ENCODE measurements around the gene ADARB1.

Gene ADARB1

DNA sequence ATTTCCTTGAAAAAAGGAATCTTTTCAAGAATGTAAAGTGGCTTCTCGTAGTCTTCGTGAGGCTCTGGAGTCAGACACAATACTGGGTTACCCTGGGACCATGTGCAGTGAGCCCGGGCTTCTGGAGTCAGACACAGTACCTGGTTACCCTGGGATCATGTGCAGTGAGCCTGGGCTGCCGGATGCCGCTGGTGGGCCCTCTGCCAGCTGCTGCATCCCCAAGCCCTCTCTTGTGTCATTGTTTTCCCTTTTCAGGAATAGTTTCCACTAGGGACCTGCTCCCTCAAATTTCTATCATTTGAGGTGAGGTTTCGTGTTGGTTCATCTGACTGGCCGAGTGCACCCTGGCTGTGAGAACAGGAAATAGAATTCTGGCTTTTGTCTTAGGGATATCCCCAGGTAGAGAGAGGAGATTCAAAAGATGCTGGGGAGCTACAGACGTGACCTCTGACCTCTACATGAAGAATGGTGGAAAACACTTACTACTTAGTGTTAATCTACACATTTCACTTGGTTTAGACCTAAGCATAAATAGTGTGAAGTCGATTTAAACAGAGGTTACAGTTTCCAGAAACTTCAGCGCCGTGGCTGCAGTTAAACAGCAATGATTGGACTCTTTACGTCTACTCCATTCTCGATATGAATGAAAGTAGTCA is 10.6 kb downstream of the ADARB1 start:
- TF ChIP-seq, protein P1, sequence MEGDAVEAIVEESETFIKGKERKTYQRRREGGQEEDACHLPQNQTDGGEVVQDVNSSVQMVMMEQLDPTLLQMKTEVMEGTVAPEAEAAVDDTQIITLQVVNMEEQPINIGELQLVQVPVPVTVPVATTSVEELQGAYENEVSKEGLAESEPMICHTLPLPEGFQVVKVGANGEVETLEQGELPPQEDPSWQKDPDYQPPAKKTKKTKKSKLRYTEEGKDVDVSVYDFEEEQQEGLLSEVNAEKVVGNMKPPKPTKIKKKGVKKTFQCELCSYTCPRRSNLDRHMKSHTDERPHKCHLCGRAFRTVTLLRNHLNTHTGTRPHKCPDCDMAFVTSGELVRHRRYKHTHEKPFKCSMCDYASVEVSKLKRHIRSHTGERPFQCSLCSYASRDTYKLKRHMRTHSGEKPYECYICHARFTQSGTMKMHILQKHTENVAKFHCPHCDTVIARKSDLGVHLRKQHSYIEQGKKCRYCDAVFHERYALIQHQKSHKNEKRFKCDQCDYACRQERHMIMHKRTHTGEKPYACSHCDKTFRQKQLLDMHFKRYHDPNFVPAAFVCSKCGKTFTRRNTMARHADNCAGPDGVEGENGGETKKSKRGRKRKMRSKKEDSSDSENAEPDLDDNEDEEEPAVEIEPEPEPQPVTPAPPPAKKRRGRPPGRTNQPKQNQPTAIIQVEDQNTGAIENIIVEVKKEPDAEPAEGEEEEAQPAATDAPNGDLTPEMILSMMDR (IDR thresholded peaks at IDR 0.05): no peak

- TF ChIP-seq, protein P1 (IDR thresholded peaks at IDR 0.05): no peak
Observed at GRCh38 chr21:45085700-45086099, 11.3 kb downstream of the ADARB1 start.

GRCh38 chr21:45086337-45086958 is 12.1 kb downstream of the ADARB1 start:
- TF ChIP-seq, protein P1 (IDR thresholded peaks at IDR 0.05): no peak

GRCh38 chr21:45087022-45087823 is 12.8 kb downstream of the ADARB1 start:
- TF ChIP-seq, protein P1 (IDR thresholded peaks at IDR 0.05): no peak

DNA sequence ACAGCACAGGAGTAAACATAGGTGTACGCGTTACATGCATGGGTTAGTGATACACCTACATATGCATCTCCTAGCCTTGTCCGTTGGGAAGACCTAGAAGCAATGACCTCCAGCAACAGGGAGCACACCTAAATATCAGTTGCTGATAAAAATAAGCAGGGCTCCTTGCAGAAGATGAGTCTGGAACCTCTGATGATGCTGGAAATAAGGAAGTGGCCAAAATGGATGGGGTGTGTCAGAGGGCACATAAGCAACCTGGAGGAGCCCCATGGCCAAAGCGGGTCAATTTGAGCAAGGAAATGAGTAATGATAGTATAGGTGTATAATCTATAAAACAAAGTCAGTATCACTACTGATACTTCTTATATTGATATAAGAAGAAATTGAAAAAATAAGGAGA is 13.7 kb downstream of the ADARB1 start:
- TF ChIP-seq, protein P1 (IDR thresholded peaks at IDR 0.05): no peak

DNA sequence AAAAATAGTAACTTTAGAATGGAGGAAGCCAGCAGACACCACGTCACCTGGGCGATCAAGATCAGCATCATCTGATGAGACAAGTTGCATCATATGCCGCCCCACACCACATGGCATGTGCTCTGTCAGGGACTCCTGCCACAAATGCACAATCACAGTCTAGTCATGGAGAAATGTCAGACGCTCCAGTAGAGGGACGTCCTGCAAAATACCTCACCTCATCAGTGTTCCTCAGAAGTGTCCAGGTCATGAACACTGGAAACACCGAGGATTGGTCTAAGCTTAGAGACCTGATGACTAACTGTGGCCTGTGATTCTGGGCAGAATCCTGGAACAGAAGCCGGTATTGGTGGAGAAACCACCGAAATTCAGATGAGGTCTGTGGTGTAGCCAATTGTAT is 14.3 kb downstream of the ADARB1 start:
- TF ChIP-seq, protein P1 (IDR thresholded peaks at IDR 0.05): no peak

DNA sequence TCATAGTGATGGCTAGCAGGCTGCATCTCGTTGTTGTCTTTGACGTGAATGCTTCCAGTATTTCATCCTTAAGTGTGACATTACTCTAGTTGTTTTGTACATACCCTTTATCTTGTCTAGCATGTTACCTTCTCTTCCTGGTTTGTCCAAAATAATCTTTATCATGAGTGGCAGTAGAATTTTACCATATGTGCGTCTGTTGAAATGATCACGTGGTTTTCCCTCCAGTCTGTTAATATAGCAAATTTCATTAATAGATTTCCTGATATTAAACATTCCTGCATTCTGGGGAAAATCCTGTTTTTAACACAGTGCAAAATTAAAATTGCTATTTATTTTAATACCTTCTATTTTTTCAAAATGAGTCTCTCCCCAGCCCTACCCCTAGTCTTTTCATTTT is 15.6 kb downstream of the ADARB1 start:
- TF ChIP-seq, protein P1 (IDR thresholded peaks at IDR 0.05): no peak

Data from LNCAP (cell line).